Measurements from ENCODE around the gene COPS7A. TPM values are rescaled to one million over a fixed set of nuclear protein-coding genes. Genes with fewer than 3 reads are reported as not detected.

COPS7A gene
- total and polyA plus RNA-seq, 9 of the 15 experiments (the other 6 are each of a cell fraction or from before 2014, with no cell fraction given), result 12.7 to 36.0 (median 24.3) TPM

DNA sequence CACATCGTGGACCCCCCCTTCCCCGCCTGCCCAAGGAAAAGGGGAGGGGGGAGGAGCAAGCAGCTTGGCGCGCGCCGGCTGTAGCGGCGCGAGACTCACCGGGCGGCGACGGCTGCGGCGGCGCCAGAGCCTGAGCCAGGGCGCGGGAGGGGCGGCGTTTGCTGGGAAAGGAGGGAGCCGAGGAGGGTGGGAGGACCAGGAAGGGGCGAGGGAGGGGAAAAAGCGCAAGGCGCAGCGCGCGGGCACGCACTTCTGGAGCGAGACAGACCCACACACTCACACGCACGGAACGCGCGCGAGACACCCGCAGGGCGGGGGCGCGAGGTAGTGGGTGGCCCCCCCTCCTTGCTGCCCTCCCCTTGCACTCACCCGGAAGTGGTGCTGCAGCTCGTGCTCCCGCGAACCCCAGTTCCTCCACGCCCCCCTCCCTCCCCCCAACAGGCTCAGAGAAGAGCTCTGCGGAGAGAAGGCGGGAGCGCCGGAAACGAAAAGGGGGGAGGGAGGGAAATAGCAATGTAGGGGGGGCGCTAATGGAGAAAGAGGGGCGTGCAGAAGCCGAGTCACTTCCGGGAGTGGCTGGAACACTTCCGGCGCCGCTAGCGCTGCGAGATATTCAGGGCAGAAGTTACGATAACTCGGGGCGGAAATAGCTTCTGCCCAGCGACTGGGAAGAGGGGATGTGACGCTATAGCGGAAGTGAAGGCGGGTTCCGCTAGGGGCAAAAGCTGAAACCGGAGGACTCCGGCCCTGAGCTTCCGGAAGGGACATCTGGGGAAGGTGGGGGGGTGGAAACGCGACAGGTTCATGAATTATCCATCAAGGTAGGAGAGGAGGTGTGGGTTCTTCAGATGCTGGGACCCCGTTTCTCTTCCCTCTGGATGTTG lies 34.6 kb upstream of the COPS7A start, which contains the start of gene ZNF384 (continued):
- TF ChIP-seq DDX20 (tag; IDR thresholded peaks at IDR 0.05; ENCODE audit: low read depth) (no peak), HEY1 (CRISPR knock-in tag; IDR thresholded peaks at IDR 0.05; ENCODE audit: borderline replicate concordance) (no peak), POLR2A (conservative IDR thresholded peaks at IDR 0.05) (peak; percentile 77), TRIM24 (IDR thresholded peaks at IDR 0.05) (peak in 1 of 2 experiments; percentile 71; a peak in 2 of 4 replicates), SNRNP70 (optimal IDR thresholded peaks at IDR 0.05; ENCODE audit: low read depth, low read length) (no peak), ZNF124 (CRISPR knock-in tag; IDR thresholded peaks at IDR 0.05) (no peak), ZNF263 (CRISPR knock-in tag; IDR thresholded peaks at IDR 0.05; ENCODE audit: borderline replicate concordance) (peak; percentile 89), NR2C2 (CRISPR knock-in tag; IDR thresholded peaks at IDR 0.05) (peak; percentile 97), NR2C2 (tag; IDR thresholded peaks at IDR 0.05) (peak; percentile 99), SUPT5H (IDR thresholded peaks at IDR 0.05) (peak; percentile 76), RBM34 (IDR thresholded peaks at IDR 0.05; ENCODE audit: borderline replicate concordance, insufficient read depth, low read length) (no peak), PTTG1 (tag; IDR thresholded peaks at IDR 0.05; ENCODE audit: low read depth) (no peak), ARNT (IDR thresholded peaks at IDR 0.05) (0 out of 4 replicates have a peak, but pooled peaks of 1 of the 2 experiments have one; percentile 18), UBTF (IDR thresholded peaks at IDR 0.05; ENCODE audit: borderline replicate concordance in 1 of 2, low read depth in 2 of 2, low read length in 2 of 2) (no peak; a peak in 1 of 4 replicates), SNAPC5 (CRISPR knock-in tag; IDR thresholded peaks at IDR 0.05) (no peak), CBX3 (IDR thresholded peaks at IDR 0.05; ENCODE audit: borderline replicate concordance in 1 of 2, low read length in 2 of 2) (no peak), FOS (IDR thresholded peaks at IDR 0.05; ENCODE audit: extremely low read depth, insufficient read length) (no peak), GTF2E2 (tag; IDR thresholded peaks at IDR 0.05) (peak; percentile 68; the same call in 1 of the 2 replicates), ZBED1 (IDR thresholded peaks at IDR 0.05) (no peak), CREM (IDR thresholded peaks at IDR 0.05; ENCODE audit: low read depth) (peak; percentile 99), RBFOX2 (IDR thresholded peaks at IDR 0.05; ENCODE audit: low read depth, low read length) (peak; percentile 96), CEBPB (tag; IDR thresholded peaks at IDR 0.05) (no peak)
- TF ChIP-seq, protein P1, sequence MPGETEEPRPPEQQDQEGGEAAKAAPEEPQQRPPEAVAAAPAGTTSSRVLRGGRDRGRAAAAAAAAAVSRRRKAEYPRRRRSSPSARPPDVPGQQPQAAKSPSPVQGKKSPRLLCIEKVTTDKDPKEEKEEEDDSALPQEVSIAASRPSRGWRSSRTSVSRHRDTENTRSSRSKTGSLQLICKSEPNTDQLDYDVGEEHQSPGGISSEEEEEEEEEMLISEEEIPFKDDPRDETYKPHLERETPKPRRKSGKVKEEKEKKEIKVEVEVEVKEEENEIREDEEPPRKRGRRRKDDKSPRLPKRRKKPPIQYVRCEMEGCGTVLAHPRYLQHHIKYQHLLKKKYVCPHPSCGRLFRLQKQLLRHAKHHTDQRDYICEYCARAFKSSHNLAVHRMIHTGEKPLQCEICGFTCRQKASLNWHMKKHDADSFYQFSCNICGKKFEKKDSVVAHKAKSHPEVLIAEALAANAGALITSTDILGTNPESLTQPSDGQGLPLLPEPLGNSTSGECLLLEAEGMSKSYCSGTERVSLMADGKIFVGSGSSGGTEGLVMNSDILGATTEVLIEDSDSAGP (CRISPR knock-in tag; IDR thresholded peaks at IDR 0.05), result no peak
- TF ChIP-seq, protein P2, sequence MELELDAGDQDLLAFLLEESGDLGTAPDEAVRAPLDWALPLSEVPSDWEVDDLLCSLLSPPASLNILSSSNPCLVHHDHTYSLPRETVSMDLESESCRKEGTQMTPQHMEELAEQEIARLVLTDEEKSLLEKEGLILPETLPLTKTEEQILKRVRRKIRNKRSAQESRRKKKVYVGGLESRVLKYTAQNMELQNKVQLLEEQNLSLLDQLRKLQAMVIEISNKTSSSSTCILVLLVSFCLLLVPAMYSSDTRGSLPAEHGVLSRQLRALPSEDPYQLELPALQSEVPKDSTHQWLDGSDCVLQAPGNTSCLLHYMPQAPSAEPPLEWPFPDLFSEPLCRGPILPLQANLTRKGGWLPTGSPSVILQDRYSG (tag; conservative IDR thresholded peaks at IDR 0.05; ENCODE audit: low read depth), result no peak

All from K562 (cell line).